HG02938 (cell line): ENCODE data around the gene FOXK2.
"Not testable (repeated sequence)": the region's sequence is repeated elsewhere in the genome, so short reads cannot be mapped to it uniquely, and the experiment has no call there.

Source experiments
- ATAC-seq: cut with Tn5 transposase; IDR thresholded peaks from one replicate; pipeline ENCODE4 v1.9.1; 2021; ENCODE audit warnings: mild to moderate bottlenecking, moderate library complexity; ENCODE audit not compliant: unreplicated experiment

FOXK2 gene

GRCh38 chr17:82528484-82529265 is 9.1 kb downstream of the FOXK2 start:
- ATAC-seq, result no peak

GRCh38 chr17:82529914-82530300 is 10.4 kb downstream of the FOXK2 start:
- no peak for ATAC-seq

- ATAC-seq, result no peak
These were observed 11.9 kb downstream of the FOXK2 start for GRCh38 chr17:82531431-82531881.

GRCh38 chr17:82534401-82534812 is 14.9 kb downstream of the FOXK2 start:
- no peak for ATAC-seq

- no peak for ATAC-seq
These were observed 17.1 kb downstream of the FOXK2 start for GRCh38 chr17:82536512-82537201.

- not testable (repeated sequence) for ATAC-seq
These were observed 17.7 kb downstream of the FOXK2 start for GRCh38 chr17:82537228-82537627.

- ATAC-seq, result not testable (repeated sequence)
These were observed 19.5 kb downstream of the FOXK2 start for GRCh38 chr17:82539076-82539475.

- no peak for ATAC-seq
These were observed 22.9 kb downstream of the FOXK2 start for GRCh38 chr17:82542439-82542838.

GRCh38 chr17:82544431-82545070 is 25.0 kb downstream of the FOXK2 start:
- ATAC-seq, result no peak

- no peak for ATAC-seq
These were observed 25.5 kb downstream of the FOXK2 start for GRCh38 chr17:82545071-82545462.

- no peak for ATAC-seq
These were observed 28.4 kb downstream of the FOXK2 start for GRCh38 chr17:82547981-82548380.

GRCh38 chr17:82548681-82549303 is 29.3 kb downstream of the FOXK2 start:
- no peak for ATAC-seq

GRCh38 chr17:82551779-82552457 is 32.4 kb downstream of the FOXK2 start:
- peak; percentile 58 for ATAC-seq

GRCh38 chr17:82552580-82552979 is 33.0 kb downstream of the FOXK2 start:
- no peak for ATAC-seq

- no peak for ATAC-seq
These were observed 33.8 kb downstream of the FOXK2 start for GRCh38 chr17:82553210-82553930.

GRCh38 chr17:82557510-82557909 is 38.0 kb downstream of the FOXK2 start:
- not testable (repeated sequence) for ATAC-seq

GRCh38 chr17:82559566-82560251 is 40.2 kb downstream of the FOXK2 start:
- ATAC-seq, result no peak

- no peak for ATAC-seq
These were observed 40.7 kb downstream of the FOXK2 start for GRCh38 chr17:82560252-82560642.

GRCh38 chr17:82560802-82561428 is 41.4 kb downstream of the FOXK2 start:
- no peak for ATAC-seq
